RWPE2 (cell line): Measurements from ENCODE around the gene GSG1L.

ENCODE experiments used
- ATAC-seq: fragments of 200-7000 bp; cut with Tn5 transposase; 3 replicates; pipeline ENCODE4 v1.9.1; 2021; ENCODE audit warnings: low read depth
- DNase-seq: peaks from one replicate; pipeline ENCODE4 v3.0.0-alpha.2; 2020; ENCODE audit warnings: low spot score
- H3K27ac ChIP-seq: fragments of 450-650 bp; 2 replicates; pipeline ENCODE4 v1.5.1; 2017; ENCODE audit warnings: mild to moderate bottlenecking; ENCODE audit not compliant: poor library complexity, severe bottlenecking
- H3K27me3 ChIP-seq: fragments of 250-450 bp; sonication (Bioruptor Pico); 2 replicates; pipeline ENCODE4 v1.5.1; 2021; ENCODE audit warnings: mild to moderate bottlenecking, moderate library complexity; ENCODE audit not compliant: insufficient read depth, poor library complexity, severe bottlenecking
- H3K36me3 ChIP-seq: fragments of 250-450 bp; sonication (Bioruptor Pico); 2 replicates; pipeline ENCODE4 v1.5.1; 2020; ENCODE audit warnings: low read depth, mild to moderate bottlenecking, moderate library complexity
- H3K4me1 ChIP-seq: fragments of 250-450 bp; sonication (Bioruptor Pico); 2 replicates; pipeline ENCODE4 v1.5.1; 2021; ENCODE audit warnings: mild to moderate bottlenecking, moderate library complexity; ENCODE audit not compliant: insufficient read depth, poor library complexity, severe bottlenecking
- H3K4me3 ChIP-seq: fragments of 250-450 bp; sonication (Bioruptor Pico); 2 replicates; pipeline ENCODE4 v1.5.1; 2021; ENCODE audit warnings: mild to moderate bottlenecking, moderate library complexity; ENCODE audit not compliant: severe bottlenecking
- H3K9me3 ChIP-seq: fragments of 250-450 bp; sonication (Bioruptor Pico); 2 replicates; pipeline ENCODE4 v1.5.1; 2021; ENCODE audit warnings: mild to moderate bottlenecking, moderate library complexity; ENCODE audit not compliant: severe bottlenecking
- TF ChIP-seq, protein P1 (sequence below): fragments of 450-650 bp; IDR thresholded peaks from one replicate; pipeline ENCODE4 v1.5.1; 2017; ENCODE audit warnings: mild to moderate bottlenecking, moderate library complexity; ENCODE audit not compliant: poor library complexity, severe bottlenecking

The GSG1L gene

DNA sequence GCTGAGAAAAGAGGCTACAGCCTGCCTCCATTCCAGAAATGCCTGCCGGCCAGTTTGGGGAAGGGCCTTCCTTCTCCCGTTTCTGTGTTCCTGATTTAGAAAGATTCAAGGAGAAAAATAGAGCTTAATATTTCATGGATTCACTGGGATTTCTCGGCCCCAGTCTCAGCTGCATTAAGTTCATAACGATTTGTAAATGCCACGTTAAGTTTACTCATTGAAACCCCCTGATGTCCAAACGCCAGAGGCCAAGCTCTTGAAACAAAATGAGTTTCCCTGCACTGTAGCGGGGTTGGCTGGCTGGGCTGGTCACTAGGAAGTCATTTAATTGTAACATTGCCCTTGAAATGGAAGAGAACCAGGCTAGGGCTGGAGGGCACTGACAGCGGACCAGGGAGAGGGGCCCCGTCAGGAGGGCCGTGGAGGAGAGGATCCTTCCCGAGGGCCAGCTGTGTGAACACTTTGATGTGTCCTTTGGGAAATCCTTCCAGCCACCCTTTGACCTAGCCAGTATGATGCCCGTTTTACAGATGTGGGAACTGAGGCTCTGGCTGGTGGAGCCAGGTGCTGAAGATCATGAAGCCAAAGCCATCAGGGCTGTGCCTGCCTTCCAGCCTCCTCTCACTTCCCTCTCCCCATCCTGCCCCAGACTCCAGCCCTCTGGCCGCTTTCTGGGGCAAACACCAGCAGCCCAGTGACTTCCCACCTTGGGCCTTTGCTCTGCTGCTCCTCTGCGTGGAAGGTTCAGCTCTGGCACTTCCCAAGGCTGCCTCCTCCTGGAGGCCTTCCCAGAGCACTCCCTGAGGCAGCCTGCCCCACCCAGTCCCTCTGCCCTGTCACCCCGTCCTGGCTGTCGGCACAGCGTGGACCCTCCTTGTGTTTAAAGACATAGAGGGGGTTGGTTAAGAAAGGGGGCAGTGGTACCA lies 293.0 kb downstream of the GSG1L start:
- DNase-seq (no peak), ATAC-seq (no peak)
- H3K27me3 ChIP-seq, result no peaks in the 10 kb centered on the region
- peak overlapping the region; percentile 65 for H3K27ac ChIP-seq
- TF ChIP-seq, protein P1, sequence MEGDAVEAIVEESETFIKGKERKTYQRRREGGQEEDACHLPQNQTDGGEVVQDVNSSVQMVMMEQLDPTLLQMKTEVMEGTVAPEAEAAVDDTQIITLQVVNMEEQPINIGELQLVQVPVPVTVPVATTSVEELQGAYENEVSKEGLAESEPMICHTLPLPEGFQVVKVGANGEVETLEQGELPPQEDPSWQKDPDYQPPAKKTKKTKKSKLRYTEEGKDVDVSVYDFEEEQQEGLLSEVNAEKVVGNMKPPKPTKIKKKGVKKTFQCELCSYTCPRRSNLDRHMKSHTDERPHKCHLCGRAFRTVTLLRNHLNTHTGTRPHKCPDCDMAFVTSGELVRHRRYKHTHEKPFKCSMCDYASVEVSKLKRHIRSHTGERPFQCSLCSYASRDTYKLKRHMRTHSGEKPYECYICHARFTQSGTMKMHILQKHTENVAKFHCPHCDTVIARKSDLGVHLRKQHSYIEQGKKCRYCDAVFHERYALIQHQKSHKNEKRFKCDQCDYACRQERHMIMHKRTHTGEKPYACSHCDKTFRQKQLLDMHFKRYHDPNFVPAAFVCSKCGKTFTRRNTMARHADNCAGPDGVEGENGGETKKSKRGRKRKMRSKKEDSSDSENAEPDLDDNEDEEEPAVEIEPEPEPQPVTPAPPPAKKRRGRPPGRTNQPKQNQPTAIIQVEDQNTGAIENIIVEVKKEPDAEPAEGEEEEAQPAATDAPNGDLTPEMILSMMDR, result no peak
- no peaks in the 10 kb centered on the region for H3K36me3 ChIP-seq
- peaks cover 10% of the 10 kb centered on the region for H3K4me1 ChIP-seq
- H3K4me3 ChIP-seq, result no peak overlapping the region
- H3K9me3 ChIP-seq, result no peaks in the 10 kb centered on the region

DNA sequence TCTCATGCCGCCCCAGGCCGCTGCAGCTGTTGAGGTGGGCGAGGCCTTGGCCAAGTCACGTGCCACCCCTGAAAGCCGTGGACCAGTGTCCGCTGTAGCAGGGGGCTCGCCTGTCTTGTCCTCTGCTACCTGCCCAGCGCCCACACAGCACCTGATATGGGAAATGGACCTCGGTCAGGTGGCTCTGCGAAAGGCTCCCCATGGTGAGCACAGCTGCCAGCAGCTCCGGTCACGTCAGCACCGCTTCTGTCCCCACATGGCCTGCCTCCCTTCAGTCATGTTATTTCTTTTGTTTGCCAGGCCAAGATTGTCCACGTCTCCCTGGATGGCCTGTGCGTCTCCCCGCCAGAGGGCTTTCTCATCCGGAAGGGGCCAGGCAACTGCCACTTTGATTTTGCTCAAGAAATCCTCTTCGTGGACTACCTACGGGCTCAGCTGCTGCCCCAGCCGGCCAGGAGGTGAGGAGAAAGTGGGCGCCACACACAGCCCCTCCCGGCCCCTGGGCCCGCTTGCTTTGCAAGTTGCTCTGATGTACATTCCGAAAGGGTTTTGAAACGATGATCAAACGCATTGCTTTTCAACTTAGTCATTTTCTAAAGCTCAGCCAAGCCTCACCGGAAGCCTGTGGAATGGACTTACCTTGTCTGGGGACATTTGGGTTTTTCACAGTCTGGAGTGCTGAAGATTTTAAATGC lies 293.8 kb downstream of the GSG1L start:
- ATAC-seq (peak; percentile 93), DNase-seq (no peak)
- Histone ChIP-seq H3K4me1 (peaks cover 10% of the 10 kb centered on the region), H3K9me3 (no peaks in the 10 kb centered on the region), H3K27ac (peak overlapping the region; percentile 65), H3K4me3 (no peak overlapping the region), H3K36me3 (no peaks in the 10 kb centered on the region), H3K27me3 (no peaks in the 10 kb centered on the region)
- TF ChIP-seq, protein P1, result no peak

DNA sequence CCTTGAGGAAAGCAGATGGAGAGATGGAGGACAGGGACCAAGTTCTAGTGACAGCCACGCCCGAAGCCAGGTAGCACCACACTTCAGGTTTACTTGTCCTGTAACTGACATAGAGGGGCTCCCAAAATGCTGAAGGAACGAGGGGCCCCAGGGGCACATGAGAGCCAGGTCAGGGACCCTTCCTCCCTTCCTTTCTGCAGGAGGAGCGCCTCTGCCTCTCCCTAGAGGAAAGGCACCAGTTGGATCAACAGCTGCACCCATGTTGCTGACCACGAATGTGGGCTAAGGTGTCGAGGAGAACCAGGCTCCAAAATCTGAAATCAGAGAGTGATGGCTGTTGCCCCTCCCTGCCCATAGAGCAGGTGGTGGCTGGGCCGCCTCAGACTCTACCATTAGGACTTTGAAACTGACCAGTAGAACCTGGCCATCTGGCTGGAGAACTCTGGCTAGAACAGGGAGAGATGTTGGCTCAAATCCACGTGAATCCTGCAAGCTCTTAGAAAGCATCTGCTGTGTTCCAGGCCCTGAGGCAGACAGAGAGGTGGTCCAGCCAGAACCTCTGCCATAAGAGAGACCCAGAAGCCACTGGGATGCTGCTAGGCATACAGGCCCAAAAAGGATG lies 294.8 kb downstream of the GSG1L start:
- ATAC-seq (no peak), DNase-seq (no peak)
- peaks cover 10% of the 10 kb centered on the region for H3K4me1 ChIP-seq
- H3K27me3 ChIP-seq, result no peaks in the 10 kb centered on the region
- no peak overlapping the region for H3K4me3 ChIP-seq
- no peak overlapping the region for H3K27ac ChIP-seq
- peaks cover 9% of the 10 kb centered on the region for H3K36me3 ChIP-seq
- TF ChIP-seq, protein P1, result no peak
- no peaks in the 10 kb centered on the region for H3K9me3 ChIP-seq

DNA sequence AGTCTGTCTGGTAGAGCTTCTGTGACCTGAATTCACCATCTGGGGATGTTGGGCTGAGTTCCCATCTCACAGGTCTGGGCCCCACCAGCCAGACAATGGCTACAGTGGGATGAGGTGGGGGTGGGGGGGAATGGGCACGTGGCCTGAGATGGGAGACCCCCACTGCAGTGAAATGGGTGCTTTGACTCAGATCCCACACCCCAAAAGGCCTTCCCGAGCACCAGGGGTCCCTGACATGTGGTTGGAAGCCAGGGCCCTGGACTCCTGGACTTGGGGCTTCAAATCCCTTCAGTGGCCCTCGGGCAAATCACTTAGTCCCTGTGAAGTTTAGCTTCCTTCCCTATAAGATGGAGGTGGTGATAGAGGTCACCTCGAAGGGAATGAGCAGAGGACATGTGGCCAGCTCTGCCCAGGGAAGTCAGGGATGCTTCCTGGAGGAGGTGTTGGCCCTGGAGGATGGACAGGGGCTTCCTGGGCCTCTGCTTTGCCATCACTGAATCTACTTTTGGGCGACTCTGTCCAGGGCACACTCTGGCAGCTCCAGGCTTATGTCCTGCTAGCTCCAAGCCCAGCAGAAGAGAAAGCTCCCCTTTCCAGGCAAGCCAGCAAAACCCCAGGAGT lies 295.4 kb downstream of the GSG1L start:
- Histone ChIP-seq H3K27ac (no peak overlapping the region), H3K27me3 (no peaks in the 10 kb centered on the region), H3K9me3 (no peaks in the 10 kb centered on the region), H3K36me3 (peaks cover 10% of the 10 kb centered on the region), H3K4me1 (peaks cover 10% of the 10 kb centered on the region), H3K4me3 (no peak overlapping the region)
- TF ChIP-seq, protein P1, result no peak
- no peak for DNase-seq
- ATAC-seq, result no peak
